ENCODE data around the gene SLC12A3.
"Not testable (repeated sequence)": the region's sequence is repeated elsewhere in the genome, so short reads cannot be mapped to it uniquely, and the experiment has no call there.

Gene SLC12A3

GRCh38 chr16:56848955-56849689 lies 15.9 kb upstream of the SLC12A3 start:
- no peak for ATAC-seq

DNA sequence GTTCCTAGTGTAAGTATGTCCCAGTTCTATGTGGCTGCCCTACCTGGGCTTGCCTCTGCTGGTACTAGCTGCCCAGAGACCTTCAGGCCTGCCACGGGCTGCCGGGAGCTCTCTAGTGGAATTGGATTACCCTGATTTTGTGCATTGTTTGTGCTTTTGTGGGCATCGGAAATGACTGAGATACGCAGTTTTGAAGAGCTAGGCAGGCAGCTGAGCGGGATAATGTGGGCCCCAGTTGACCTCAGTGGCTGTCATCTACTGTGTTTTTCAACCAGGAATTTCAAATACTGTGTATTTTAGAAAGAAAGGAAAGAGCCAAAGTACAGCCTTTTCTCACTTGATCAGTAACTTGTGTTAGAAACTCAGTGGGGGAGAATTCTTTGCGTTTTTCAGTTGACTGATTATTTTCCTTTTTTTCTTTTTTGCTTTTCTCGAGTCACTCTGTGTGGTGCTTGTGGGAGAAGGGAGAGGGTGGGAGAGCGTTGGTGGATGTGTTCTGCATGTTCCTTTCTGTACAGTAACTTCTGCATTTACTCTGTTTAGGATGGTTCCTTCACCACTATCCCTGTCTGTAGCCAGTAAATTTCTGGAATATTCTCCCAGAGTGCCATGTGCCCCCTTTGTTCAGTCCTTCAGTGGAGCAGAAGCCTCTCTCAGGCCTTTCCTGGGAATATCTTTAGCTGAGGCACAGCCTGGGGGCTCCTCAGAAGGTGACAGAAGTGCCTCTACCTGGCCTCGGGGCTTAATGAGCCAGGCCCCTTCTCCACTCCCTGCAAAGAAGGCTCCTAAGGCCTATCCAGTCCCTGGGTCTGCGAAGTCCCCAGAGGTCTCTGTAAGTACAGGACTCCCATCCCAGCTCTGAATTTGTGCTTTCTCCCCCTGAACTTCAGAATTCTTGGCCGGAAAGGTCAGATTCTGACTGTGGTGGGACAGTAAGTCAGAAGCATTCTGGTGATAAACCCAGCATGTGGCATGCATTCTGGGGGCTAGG lies 15.0 kb upstream of the SLC12A3 start:
- ATAC-seq, result no peak

- no peak for ATAC-seq
Observed at GRCh38 chr16:56851671-56852400, 13.2 kb upstream of the SLC12A3 start.

DNA sequence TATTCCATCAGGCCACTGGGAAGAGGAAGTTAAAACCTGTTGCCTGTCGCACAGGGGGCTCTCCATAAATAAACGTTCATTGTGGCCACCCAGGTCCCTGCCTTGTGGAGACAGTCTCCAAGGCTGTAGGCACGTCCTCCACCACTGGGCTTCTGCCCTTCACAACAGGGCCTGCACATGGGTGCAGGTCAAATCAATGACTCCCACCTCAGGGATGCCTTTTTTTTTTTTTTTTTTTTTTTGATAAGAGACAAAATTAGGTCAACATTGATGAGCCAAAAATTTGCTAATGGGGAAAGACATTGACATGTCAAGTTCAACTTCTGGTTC lies 12.6 kb upstream of the SLC12A3 start:
- ATAC-seq, result no peak

DNA sequence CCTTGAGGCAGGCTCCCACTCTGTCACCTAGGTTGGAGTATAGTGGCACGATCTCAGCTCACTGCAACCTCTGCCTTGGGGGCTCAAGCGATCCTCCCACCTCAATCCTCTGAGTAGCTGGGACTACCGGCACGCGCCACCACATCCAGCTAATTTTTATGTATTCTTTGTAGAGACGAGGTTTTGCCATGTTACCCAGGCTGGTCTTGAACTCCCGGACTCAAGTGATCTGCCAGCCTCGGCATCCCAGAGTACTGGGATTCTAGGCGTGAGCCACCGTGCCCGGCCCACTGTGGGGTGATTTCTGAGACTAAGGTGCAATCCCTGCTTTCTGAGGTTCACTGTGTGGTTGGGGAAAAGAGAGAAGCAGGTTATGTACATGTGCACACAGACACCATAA lies 12.0 kb upstream of the SLC12A3 start:
- no peak for ATAC-seq

GRCh38 chr16:56855201-56855600 lies 9.8 kb upstream of the SLC12A3 start:
- no peak for ATAC-seq

GRCh38 chr16:56855946-56856345 lies 9.1 kb upstream of the SLC12A3 start:
- ATAC-seq, result no peak

DNA sequence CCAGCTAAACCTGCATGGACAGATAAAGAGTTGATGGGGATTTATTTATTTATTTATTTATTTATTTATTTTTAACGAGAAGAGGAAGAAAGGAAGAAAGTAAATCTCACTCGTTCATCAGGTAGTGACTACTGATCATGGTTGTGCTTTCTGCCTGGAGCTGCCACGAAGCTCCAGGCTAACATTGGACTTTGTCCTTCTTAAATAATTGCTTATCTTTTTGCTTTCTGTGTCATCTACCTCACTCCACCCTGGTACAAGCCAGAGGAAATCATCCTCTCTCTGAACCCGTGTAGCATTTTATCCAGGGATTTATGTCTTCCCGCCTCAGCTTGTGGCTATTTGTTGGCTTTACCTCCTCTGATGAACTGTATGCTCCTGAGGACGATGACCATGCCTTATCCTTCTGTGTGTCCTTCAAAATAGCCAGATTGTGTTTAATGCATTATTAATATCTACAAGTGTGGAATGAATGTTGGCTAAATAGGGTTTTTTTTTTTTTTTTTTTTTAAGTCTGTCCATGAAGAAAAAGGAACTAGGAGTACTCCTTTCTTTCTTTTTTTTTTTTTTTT lies 8.0 kb upstream of the SLC12A3 start:
- no peak for ATAC-seq

DNA sequence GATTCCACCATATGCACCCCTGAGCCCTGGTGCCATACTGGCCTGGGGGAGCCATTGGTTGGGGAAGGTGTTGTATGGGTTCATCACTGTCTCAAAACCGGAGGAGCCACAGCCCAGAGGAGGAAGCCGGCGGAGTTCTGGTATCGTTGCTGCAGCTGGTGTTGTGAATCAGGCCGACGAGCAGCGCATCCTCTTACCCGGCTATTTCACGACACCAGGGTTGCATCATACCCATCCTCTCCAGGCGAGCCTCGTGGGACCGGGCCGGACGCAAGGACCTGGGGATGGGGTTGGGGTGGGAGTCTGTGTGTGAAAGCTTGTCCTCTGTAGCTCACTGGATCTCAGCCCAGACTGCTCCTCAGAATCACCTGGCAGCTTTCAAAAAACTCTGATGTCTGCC lies 6.6 kb upstream of the SLC12A3 start:
- ATAC-seq, result no peak

GRCh38 chr16:56859636-56860035 lies 5.4 kb upstream of the SLC12A3 start:
- no peak for ATAC-seq

GRCh38 chr16:56860226-56861020 lies 4.6 kb upstream of the SLC12A3 start:
- ATAC-seq, result peak; percentile 55 to 93

GRCh38 chr16:56861092-56861610 lies 3.9 kb upstream of the SLC12A3 start:
- no peak for ATAC-seq

DNA sequence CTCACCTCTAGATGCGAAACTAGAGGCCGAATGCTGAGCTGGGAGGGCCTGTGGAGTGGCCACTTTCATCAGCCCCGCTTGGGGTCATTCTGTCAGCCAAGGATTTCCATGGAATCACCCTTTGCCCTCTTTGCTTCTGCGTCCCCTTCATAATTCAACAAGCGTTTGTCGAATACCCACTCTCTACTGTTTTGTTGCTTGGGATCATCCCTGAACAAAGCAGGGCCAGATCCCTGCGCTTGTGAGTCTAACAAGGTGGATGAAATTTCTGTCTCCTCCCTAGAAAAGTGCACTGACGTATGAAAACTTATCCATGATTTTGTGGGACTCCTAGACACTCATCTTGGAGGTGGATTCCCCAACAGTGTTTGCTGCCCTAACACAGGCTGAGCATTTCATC lies 3.3 kb upstream of the SLC12A3 start:
- no peak for ATAC-seq

- no peak for ATAC-seq
Observed at GRCh38 chr16:56862776-56863175, 2.2 kb upstream of the SLC12A3 start.

DNA sequence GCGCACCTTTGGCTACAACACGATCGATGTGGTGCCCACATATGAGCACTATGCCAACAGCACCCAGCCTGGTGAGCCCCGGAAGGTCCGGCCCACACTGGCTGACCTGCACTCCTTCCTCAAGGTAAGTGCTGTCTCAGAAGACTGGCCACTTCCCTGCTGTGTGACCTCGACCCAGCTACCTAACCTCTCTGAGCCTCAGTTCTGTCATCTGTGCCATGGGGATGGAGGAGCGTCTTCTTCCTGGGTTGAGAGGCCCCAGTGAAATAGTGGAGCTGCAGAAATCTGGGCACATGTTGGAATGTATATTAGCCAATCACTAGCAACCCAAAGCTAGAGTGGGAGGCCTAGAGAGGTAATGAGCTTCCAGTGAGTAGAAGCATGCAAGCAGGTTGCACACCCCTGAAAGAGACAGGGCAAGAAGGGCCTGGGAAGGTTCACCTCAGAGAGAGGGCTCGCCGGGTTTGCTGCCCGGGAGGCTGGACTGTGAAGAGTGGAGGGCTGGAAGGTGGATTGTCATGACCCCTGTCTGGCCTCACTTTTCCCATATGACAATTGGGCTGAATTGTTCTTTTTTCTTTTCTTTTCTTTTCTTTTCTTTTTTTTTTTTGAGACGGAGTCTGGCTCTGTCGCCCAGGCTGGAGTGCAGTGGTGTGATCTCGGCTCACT lies 521 bp downstream of the SLC12A3 start:
- no peak for ATAC-seq

GRCh38 chr16:56866955-56867830 lies 2.2 kb downstream of the SLC12A3 start:
- ATAC-seq, result no peak

DNA sequence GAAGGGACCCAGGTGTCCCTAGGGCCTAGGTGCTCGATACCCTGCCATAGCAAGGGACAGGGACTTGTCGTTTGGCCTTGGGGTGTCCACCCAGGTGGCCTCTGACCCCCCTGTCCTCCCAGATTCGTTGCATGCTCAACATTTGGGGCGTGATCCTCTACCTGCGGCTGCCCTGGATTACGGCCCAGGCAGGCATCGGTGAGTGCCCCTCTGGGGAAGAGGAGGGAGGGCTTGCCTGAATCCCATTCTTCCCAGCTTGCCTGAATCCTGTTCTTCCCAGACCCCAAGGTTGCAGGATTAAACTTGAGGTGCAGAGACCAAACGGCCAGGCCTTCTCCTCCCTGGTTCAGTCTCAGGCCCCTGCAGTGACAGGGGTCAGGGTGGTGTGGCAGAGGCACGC lies 3.2 kb downstream of the SLC12A3 start:
- no peak for ATAC-seq

- ATAC-seq, result not testable (repeated sequence)
Observed at GRCh38 chr16:56868766-56869165, 3.8 kb downstream of the SLC12A3 start.

DNA sequence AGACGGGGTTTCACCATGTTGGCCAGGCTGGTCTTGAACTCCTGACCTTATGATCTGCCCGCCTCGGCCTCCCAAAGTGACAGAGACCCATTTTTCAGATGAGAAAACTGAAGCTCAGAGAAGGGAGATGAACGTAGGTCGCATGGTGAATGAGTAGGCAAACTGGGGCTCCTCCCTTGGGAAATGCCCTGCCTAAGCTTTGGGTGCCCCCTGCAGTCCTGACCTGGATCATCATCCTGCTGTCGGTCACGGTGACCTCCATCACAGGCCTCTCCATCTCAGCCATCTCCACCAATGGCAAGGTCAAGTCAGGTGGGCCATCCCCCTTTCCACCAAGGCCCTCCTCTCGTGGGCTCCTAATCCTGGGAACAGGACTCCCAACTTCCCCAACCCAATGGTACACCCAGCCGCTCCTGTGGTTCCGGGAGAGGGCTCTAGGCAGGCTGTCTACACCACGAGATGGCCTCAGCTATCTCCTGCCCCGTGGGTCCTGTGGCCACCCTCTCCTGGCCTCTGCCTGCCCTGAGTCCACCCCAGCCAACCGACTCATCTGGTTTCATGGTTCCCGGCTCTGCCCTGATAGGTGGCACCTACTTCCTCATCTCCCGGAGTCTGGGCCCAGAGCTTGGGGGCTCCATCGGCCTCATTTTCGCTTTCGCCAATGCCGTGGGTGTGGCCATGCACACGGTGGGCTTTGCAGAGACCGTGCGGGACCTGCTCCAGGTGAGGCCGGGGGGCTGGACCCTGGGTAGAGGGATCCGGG lies 4.7 kb downstream of the SLC12A3 start:
- ATAC-seq, result peak; percentile 34 to 46

Measured in activated CD4-positive, CD25-positive, alpha-beta regulatory T cell treated with anti-CD3 and anti-CD28 coated beads, Interleukin-2, amount 50 U/mL, for 24 hours (primary cell).